Peyer's patch (tissue), 4 donors: Measurements from ENCODE around the gene SHC3.

Experiments
- CTCF ChIP-seq, 6 experiments: fragments of 450-650 bp in 4 of 6; fragments of 200-600 bp in 2 of 6; sonication (generic) in 1 of 6; IDR thresholded peaks; one replicate each; pipeline ENCODE4 v1.5.1; 2017 to 2019; ENCODE audit warnings: antibody characterized with exemption in 6 of 6, mild to moderate bottlenecking in 3 of 6, moderate library complexity in 1 of 6
- POLR2A ChIP-seq, 2 donors: fragments of 450-650 bp; IDR thresholded peaks; one replicate each; pipeline ENCODE4 v1.5.1; 2017; ENCODE audit warnings: antibody characterized with exemption in 2 of 2, mild to moderate bottlenecking in 2 of 2, moderate library complexity in 2 of 2

DNA sequence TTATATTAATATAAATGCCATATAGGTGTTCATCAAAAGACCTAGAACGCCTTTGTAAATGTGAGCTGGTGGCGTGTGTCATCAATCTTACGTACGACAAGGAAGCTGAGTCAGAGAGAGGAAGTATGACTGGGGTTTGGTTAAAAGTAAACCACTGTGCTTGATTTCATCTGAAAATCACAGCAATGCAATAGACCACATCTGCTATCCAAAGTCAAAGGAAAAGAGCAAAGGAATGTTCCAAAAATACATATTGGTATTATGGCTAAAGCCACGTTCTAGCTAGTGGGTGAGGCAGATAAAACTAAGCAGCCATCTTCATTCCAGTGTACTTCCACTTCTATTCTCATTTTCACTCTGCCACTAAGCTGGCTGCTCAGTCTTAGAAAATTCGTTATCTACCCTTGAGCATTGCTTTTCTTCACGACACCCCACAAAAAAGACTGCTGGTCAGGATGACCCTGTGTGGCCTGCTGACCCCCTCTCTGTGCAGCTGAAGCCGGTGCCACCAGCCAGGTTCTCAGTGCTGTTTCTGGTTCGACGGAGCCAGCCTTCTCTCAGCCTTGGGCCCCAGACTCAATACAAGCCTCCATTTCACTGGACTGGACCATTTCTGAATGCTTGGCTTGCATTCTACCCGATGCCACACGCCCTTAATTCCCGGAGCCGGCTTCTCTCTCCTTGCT lies 23.8 kb downstream of the SHC3 start:
- TF ChIP-seq CTCF (IDR thresholded peaks at IDR 0.05) (no peak), POLR2A (IDR thresholded peaks at IDR 0.05) (no peak)
